HFFc6 (cell line): ENCODE measurements around the gene PLA2G2D. TPM values are rescaled to one million over a fixed set of nuclear protein-coding genes. Genes with fewer than 3 reads are reported as not detected.

Experiments used
- DNase-seq: peaks from one replicate; pipeline ENCODE4 v3.0.0-alpha.2; 2018
- H3K27ac Mint-ChIP-seq: 2 replicates; pipeline ENCODE4 v1.8.0; 2020; ENCODE audit warnings: mild to moderate bottlenecking, mixed read lengths
- H3K27me3 Mint-ChIP-seq: 2 replicates; pipeline ENCODE4 v1.8.0; 2021; ENCODE audit warnings: mild to moderate bottlenecking, moderate library complexity, mixed read lengths; ENCODE audit not compliant: insufficient read depth
- H3K36me3 Mint-ChIP-seq: 2 replicates; pipeline ENCODE4 v1.8.0; 2021; ENCODE audit warnings: low read depth, mixed read lengths
- H3K4me1 Mint-ChIP-seq: 2 replicates; pipeline ENCODE4 v1.8.0; 2020; ENCODE audit warnings: low read depth, mixed read lengths
- H3K4me3 Mint-ChIP-seq: 2 replicates; pipeline ENCODE4 v1.8.0; 2020; ENCODE audit warnings: mild to moderate bottlenecking, moderate library complexity, mixed read lengths
- H3K9me3 Mint-ChIP-seq: 2 replicates; pipeline ENCODE4 v1.8.0; 2020; ENCODE audit warnings: mild to moderate bottlenecking, mixed read lengths
- CTCF ChIP-seq: fragments of 200-600 bp; sonication (generic); IDR thresholded peaks from 2 replicates; pipeline ENCODE4 v1.5.0; 2021; ENCODE audit warnings: antibody characterized with exemption, mild to moderate bottlenecking
- total RNA-seq, 6 experiments: library from RNA; stranded (reverse); fragmentation: NEBNext Ultra II Directional; extraction: Animal tissue kit (Norgen Biotek cat#: 25700); gene quantifications; 2 replicates in 1 of 6; 3 replicates in 5 of 6; pipeline ENCODE4 v1.2.3, GENCODE V29; 2021

PLA2G2D gene
- total RNA-seq, 6 experiments from 2014 or later = not detected

- no peak for DNase-seq
- H3K36me3 Mint-ChIP-seq = no peaks in the 10 kb centered on the region
- H3K4me1 Mint-ChIP-seq = no peaks in the 10 kb centered on the region
- TF ChIP-seq CTCF = no peak
- no peaks in the 10 kb centered on the region for H3K9me3 Mint-ChIP-seq
- H3K27ac Mint-ChIP-seq = no peak overlapping the region
- peaks cover 43% of the 10 kb centered on the region for H3K27me3 Mint-ChIP-seq
- no peak overlapping the region for H3K4me3 Mint-ChIP-seq
Measured at GRCh38 chr1:20090119-20090518, 29.2 kb downstream of the PLA2G2D start.

- Mint-ChIP-seq H3K27ac (no peak overlapping the region), H3K27me3 (peaks cover 40% of the 10 kb centered on the region), H3K4me1 (no peaks in the 10 kb centered on the region), H3K4me3 (no peak overlapping the region), H3K36me3 (no peaks in the 10 kb centered on the region), H3K9me3 (no peaks in the 10 kb centered on the region)
- TF ChIP-seq CTCF = no peak
- DNase-seq = no peak
Measured at GRCh38 chr1:20089328-20090077, 29.8 kb downstream of the PLA2G2D start.

- TF ChIP-seq CTCF = 0 out of 2 replicates have a peak, but pooled peaks have one; percentile 37
- H3K27me3 Mint-ChIP-seq = peaks cover 41% of the 10 kb centered on the region
- H3K4me1 Mint-ChIP-seq = no peaks in the 10 kb centered on the region
- H3K4me3 Mint-ChIP-seq = no peak overlapping the region
- H3K36me3 Mint-ChIP-seq = no peaks in the 10 kb centered on the region
- no peaks in the 10 kb centered on the region; the same call in 1 of the 2 replicates for H3K9me3 Mint-ChIP-seq
- H3K27ac Mint-ChIP-seq = no peak overlapping the region
- no peak for DNase-seq
Measured at GRCh38 chr1:20087668-20088067, 31.7 kb downstream of the PLA2G2D start.

GRCh38 chr1:20086800-20087199 is 32.5 kb downstream of the PLA2G2D start:
- no peaks in the 10 kb centered on the region for H3K36me3 Mint-ChIP-seq
- H3K4me3 Mint-ChIP-seq = no peak overlapping the region
- H3K27ac Mint-ChIP-seq = no peak overlapping the region
- peaks cover 35% of the 10 kb centered on the region for H3K27me3 Mint-ChIP-seq
- no peaks in the 10 kb centered on the region for H3K4me1 Mint-ChIP-seq
- no peak for DNase-seq
- H3K9me3 Mint-ChIP-seq = no peaks in the 10 kb centered on the region; the same call in 1 of the 2 replicates
- TF ChIP-seq CTCF = no peak

DNA sequence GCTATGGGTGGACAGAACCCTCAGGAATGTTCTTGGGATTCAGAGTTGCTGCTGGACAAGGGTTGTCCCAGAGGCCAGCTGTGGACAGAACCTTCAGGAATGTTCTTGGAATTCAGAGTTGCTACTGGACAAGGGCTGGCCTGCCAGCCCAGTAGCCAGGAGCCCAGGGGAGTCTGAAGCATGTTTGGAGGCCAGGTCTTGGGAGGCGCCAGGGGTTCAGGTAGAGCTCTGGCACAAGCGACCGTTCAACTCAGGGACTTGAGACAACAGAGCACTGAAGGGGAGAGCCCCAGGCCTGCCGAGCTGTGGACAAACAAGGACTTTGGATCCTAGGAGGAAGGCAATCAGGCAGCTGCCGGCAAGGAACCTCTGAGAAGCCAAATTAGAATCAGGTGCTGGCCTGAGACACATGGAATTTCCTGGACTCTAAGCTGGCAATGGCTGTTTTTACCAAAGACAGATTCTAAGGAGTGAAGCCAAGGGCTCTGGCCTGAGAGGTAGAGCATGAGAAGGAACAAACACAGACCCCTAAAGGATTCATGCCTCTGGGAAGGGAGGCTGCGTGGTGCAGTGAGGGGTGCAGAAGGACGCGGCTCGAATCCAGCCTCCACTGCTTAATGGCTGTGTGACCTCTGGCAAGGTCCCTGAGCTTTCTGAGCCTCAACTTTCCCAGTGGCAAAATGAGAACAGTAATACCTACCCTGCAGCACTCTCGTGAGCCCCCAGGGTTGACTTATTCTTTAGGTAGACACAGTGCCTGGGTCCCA is 36.0 kb downstream of the PLA2G2D start:
- no peak for TF ChIP-seq CTCF
- Mint-ChIP-seq H3K4me3 (no peak overlapping the region), H3K27me3 (peaks cover 45% of the 10 kb centered on the region), H3K9me3 (no peaks in the 10 kb centered on the region; the same call in 1 of the 2 replicates), H3K27ac (no peak overlapping the region), H3K4me1 (no peaks in the 10 kb centered on the region), H3K36me3 (no peaks in the 10 kb centered on the region)
- no peak for DNase-seq
